SK-N-SH treated with all-trans-retinoic acid at 6 μM for 48 hours (cell line): Measurements from ENCODE around the gene SAE1.

Experiments used
- CREB5 ChIP-seq: fragments of 250-450 bp; sonication (Bioruptor Pico); IDR thresholded peaks from 2 replicates; pipeline ENCODE4 v1.5.1; 2020; ENCODE audit warnings: low read depth, mild to moderate bottlenecking, moderate library complexity
- PATZ1 ChIP-seq: fragments of 250-450 bp; sonication (Bioruptor Pico); IDR thresholded peaks from 2 replicates; pipeline ENCODE4 v1.8.0; 2020; ENCODE audit warnings: mild to moderate bottlenecking, moderate library complexity, borderline replicate concordance
- PPARA ChIP-seq: fragments of 250-450 bp; sonication (Bioruptor Pico); IDR thresholded peaks from 2 replicates; pipeline ENCODE4 v1.5.0; 2020; ENCODE audit warnings: mild to moderate bottlenecking, borderline replicate concordance
- ZFP30 ChIP-seq: fragments of 450-650 bp; formaldehyde crosslinking; IDR thresholded peaks from 2 replicates; pipeline ENCODE4 v1.5.0; 2022; ENCODE audit warnings: mild to moderate bottlenecking, moderate library complexity

GRCh38 chr19:47200530-47200929 is 69.9 kb downstream of the SAE1 start:
- TF ChIP-seq PPARA (CRISPR knock-in tag) (no peak), PATZ1 (CRISPR knock-in tag) (no peak), CREB5 (CRISPR knock-in tag) (no peak), ZFP30 (CRISPR knock-in tag) (no peak)
